GM12878 (cell line): ENCODE results near the gene GPC5. TPM values are rescaled to one million over a fixed set of nuclear protein-coding genes. Genes with fewer than 3 reads are reported as not detected.

Source experiments
- ATAC-seq: fragments of 200-7000 bp; cut with Tn5 transposase; 3 replicates; pipeline ENCODE4 v1.9.1; 2020; ENCODE audit warnings: mild to moderate bottlenecking, moderate library complexity
- BruUV-seq: library from RNA; stranded (reverse); fragments of 400-500 nt; replicated peaks from 2 replicates; lab custom pipeline; 2021; lab: Mats Ljungman, UMichigan
- CTCF ChIA-PET: fragments of 300-600 bp; sonication (Branson Sonifier 250); formaldehyde crosslinking; extraction: SDS; loops from one replicate; lab custom pipeline; 2021; ENCODE audit warnings: inconsistent platforms; lab: Yijun Ruan, JAX
- POLR2A ChIA-PET: fragments of 350-600 bp; formaldehyde crosslinking; extraction: SDS; loops from one replicate; lab custom pipeline; 2021; ENCODE audit warnings: inconsistent platforms; lab: Charles Lee
- RAD21 ChIA-PET: fragments of 300-600 bp; sonication (Branson Sonifier 250); formaldehyde crosslinking; loops from one replicate; lab custom pipeline; 2023; ENCODE audit warnings: antibody characterized with exemption; ENCODE audit not compliant: unreplicated experiment; lab: Charles Lee
- SMC1A ChIA-PET: fragments of 300-600 bp; sonication (Branson Sonifier 250); formaldehyde crosslinking; loops from one replicate; lab custom pipeline; 2023; ENCODE audit not compliant: unreplicated experiment, uncharacterized antibody; lab: Charles Lee
- DNase-seq: peaks from one replicate; pipeline ENCODE4 v3.0.0-alpha.2; 2011; ENCODE audit warnings: low read depth, low spot score
- FAIRE-seq: peaks from 3 replicates; lab custom pipeline; 2011; peaks lifted over from hg19 to GRCh38; lab: Jason Lieb, UNC
- H2AFZ ChIP-seq: 2 replicates; pipeline ENCODE4 v1.6.0; 2011; ENCODE audit warnings: low read depth, low read length, control low read depth; ENCODE audit not compliant: control insufficient read depth
- H3K27ac ChIP-seq: 2 replicates; pipeline ENCODE4 v1.5.1; 2011; ENCODE audit warnings: control low read depth; ENCODE audit not compliant: control insufficient read depth, insufficient read depth
- H3K27me3 ChIP-seq, 2 experiments: replicated peaks in 1 of 2; 2 replicates each; pipeline versions ENCODE4 v1.6.0 to v1.6.1; 2011; ENCODE audit warnings: low read length in 1 of 2; ENCODE audit not compliant: control insufficient read depth in 2 of 2, insufficient read depth in 2 of 2
- H3K36me3 ChIP-seq, 2 experiments: 2 replicates each; pipeline ENCODE4 v1.5.1; 2011; ENCODE audit warnings: low read length in 1 of 2; ENCODE audit not compliant: control insufficient read depth in 2 of 2, insufficient read depth in 2 of 2
- H3K4me1 ChIP-seq: 2 replicates; pipeline ENCODE4 v1.6.1; 2011; ENCODE audit warnings: mild to moderate bottlenecking, low read length, moderate library complexity, mixed read lengths; ENCODE audit not compliant: control insufficient read depth, insufficient read depth
- H3K4me2 ChIP-seq: 2 replicates; pipeline ENCODE4 v1.6.0; 2011; ENCODE audit warnings: control low read depth; ENCODE audit not compliant: control insufficient read depth, insufficient read depth
- H3K4me3 ChIP-seq: fragments of 200-600 bp; sonication (generic); 2 replicates; pipeline ENCODE4 v1.5.1; 2016
- H3K79me2 ChIP-seq: 2 replicates; pipeline ENCODE4 v1.6.0; 2011; ENCODE audit warnings: low read length; ENCODE audit not compliant: control insufficient read depth, insufficient read depth
- H3K9ac ChIP-seq: 2 replicates; pipeline ENCODE4 v1.8.0; 2011; ENCODE audit warnings: low read length, control low read depth, mixed read lengths; ENCODE audit not compliant: control insufficient read depth, insufficient read depth
- H3K9me3 ChIP-seq: replicated peaks from 3 replicates; pipeline ENCODE4 v1.5.1; 2011; ENCODE audit warnings: mild to moderate bottlenecking, low read length; ENCODE audit not compliant: control insufficient read depth, insufficient read depth
- H4K20me1 ChIP-seq: 2 replicates; pipeline ENCODE4 v1.6.0; 2011; ENCODE audit not compliant: control insufficient read depth, insufficient read depth
- ASH2L ChIP-seq: fragments of 300-600, 200-600 bp; sonication (generic); IDR thresholded peaks from 2 replicates; pipeline ENCODE4 v1.6.1; 2017; ENCODE audit warnings: low read depth, mild to moderate bottlenecking, borderline replicate concordance
- BACH1 ChIP-seq: fragments of 450-650 bp; IDR thresholded peaks from 2 replicates; pipeline ENCODE4 v1.6.1; 2017; ENCODE audit warnings: mild to moderate bottlenecking, borderline replicate concordance
- BCLAF1 ChIP-seq: fragments of 450-650 bp; IDR thresholded peaks from 2 replicates; pipeline ENCODE4 v1.6.1; 2017; ENCODE audit warnings: antibody characterized with exemption, mild to moderate bottlenecking, moderate library complexity
- CTCF ChIP-seq, 3 experiments: IDR thresholded peaks in 2 of 3; conservative IDR thresholded peaks in 1 of 3; 2 replicates each; pipeline ENCODE4 v1.5.1; 2011; ENCODE audit warnings: low read depth in 3 of 3, low read length in 3 of 3, mild to moderate bottlenecking in 3 of 3, control low read depth in 2 of 3, moderate library complexity in 2 of 3, inconsistent platforms in 1 of 3, mixed read lengths in 1 of 3; ENCODE audit not compliant: control insufficient read depth in 2 of 3, insufficient read depth in 1 of 3; ENCODE audit errors: extremely low read depth in 1 of 3
- JUND ChIP-seq: IDR thresholded peaks from 2 replicates; pipeline ENCODE4 v1.6.1; 2012; ENCODE audit warnings: low read depth, mild to moderate bottlenecking, low read length, improper control_type of control experiment, moderate library complexity
- PKNOX1 ChIP-seq: fragments of 450-650 bp; IDR thresholded peaks from 2 replicates; pipeline ENCODE4 v1.6.1; 2016; ENCODE audit warnings: mild to moderate bottlenecking
- RELB ChIP-seq: fragments of 450-650 bp; IDR thresholded peaks from 2 replicates; pipeline ENCODE4 v1.6.1; 2017; ENCODE audit warnings: low read depth, mild to moderate bottlenecking, moderate library complexity
- SUPT20H ChIP-seq: IDR thresholded peaks from 2 replicates; pipeline ENCODE4 v1.6.1; 2011; ENCODE audit warnings: low read depth, mild to moderate bottlenecking, low read length, moderate library complexity, borderline replicate concordance; ENCODE audit not compliant: control insufficient read depth
- TCF7 ChIP-seq: IDR thresholded peaks from 2 replicates; pipeline ENCODE4 v1.6.1; 2014; ENCODE audit warnings: antibody characterized with exemption, borderline replicate concordance
- ZBTB11 ChIP-seq: fragments of 450-650 bp; formaldehyde crosslinking; IDR thresholded peaks from 2 replicates; pipeline ENCODE4 v1.5.0; 2022; ENCODE audit warnings: mild to moderate bottlenecking, missing genetic modification characterization
- WGBS: methylation state at CpG from one replicate; pipeline ENCODE4 v1.1.6; 2016; ENCODE audit warnings: low lambda C conversion rate; ENCODE audit not compliant: insufficient replicate concordance, insufficient coverage; ENCODE audit errors: missing lambda C conversion rate; 5-methylcytosine and 5-hydroxymethylcytosine counted together
- in situ Hi-C: fragments of 300-500 bp; cut with MboI; formaldehyde crosslinking; loops from 9 replicates; pipeline ENCODE4 v1.14.3; 2018; ENCODE audit warnings: mixed read lengths
- intact Hi-C: fragments of 100-400 bp; cut with micrococcal nuclease; formaldehyde crosslinking; loops from one replicate; pipeline ENCODE4 v1.14.2; 2022; ENCODE audit not compliant: unreplicated experiment
- polyA plus RNA-seq, 11 experiments: library from polyadenylated mRNA; depleted of rRNA in 4 of 11; unstranded in 6 of 11; stranded (reverse) in 5 of 11; fragments of >200 nt; fragmentation: Nextera tagmentation in 4 of 11; fragmentation: Illumina TruSeq in 1 of 11; extraction: Ambion mirVana in 4 of 11; extraction: Trizol in 1 of 11; gene quantifications; 1 replicate in 1 of 11; 2 replicates in 10 of 11; pipeline versions ENCODE4 v1.2.1 to v1.2.3, GENCODE V29; 2011 to 2016; ENCODE audit warnings: inconsistent platforms in 2 of 11, missing spikeins in 2 of 11, low read depth in 1 of 11
- total RNA-seq, 4 experiments: library from RNA; depleted of rRNA in 3 of 4; stranded (reverse); fragments of >200 nt in 3 of 4; fragmentation: Illumina TruSeq in 1 of 4; extraction: Trizol in 1 of 4; gene quantifications; 2 replicates each; pipeline versions ENCODE4 v1.2.1 to v1.2.3, GENCODE V29; 2013 to 2021

Gene GPC5
- total and polyA plus RNA-seq, 10 of the 15 experiments (the other 5 are each of a cell fraction or from before 2014, with no cell fraction given), result 0.05 to 0.87 (median 0.44) TPM; not detected in 1

GRCh38 chr13:92734068-92734467 lies 1335.6 kb downstream of the GPC5 start:
- Histone ChIP-seq H3K27ac (no peak overlapping the region), H3K9ac (no peak overlapping the region), H3K4me1 (no peaks in the 10 kb centered on the region), H3K4me2 (no peak overlapping the region), H3K79me2 (no peaks in the 10 kb centered on the region), H3K36me3 (no peaks in the 10 kb centered on the region), H3K9me3 (no peaks in the 10 kb centered on the region), H3K27me3 (no peaks in the 10 kb centered on the region), H3K4me3 (no peak overlapping the region), H4K20me1 (no peaks in the 10 kb centered on the region), H2AFZ (no peak overlapping the region)
- ChIA-PET RAD21 (no interaction called here), SMC1A (no interaction called here), POLR2A (no interaction called here), CTCF (no interaction called here)
- in situ Hi-C loops (no loop called here), intact Hi-C loops (no loop called here)
- WGBS, result 28% methylated on average over 1 of the region's 1 CpG
- FAIRE-seq, result no peak
- no peak for ATAC-seq
- BruUV-seq, result no TSS peak
- no peak for DNase-seq
- TF ChIP-seq JUND (no peak), PKNOX1 (no peak), RELB (no peak), BACH1 (no peak), CTCF (IDR thresholded peaks at IDR 0.05 in 2 of 3, conservative IDR thresholded peaks at IDR 0.05 in 1 of 3; ENCODE audit: control insufficient read depth in 2 of 3, extremely low read depth in 1 of 3, insufficient read depth in 1 of 3, low read depth in 3 of 3, low read length in 3 of 3) (no peak), SUPT20H (no peak), BCLAF1 (no peak), ASH2L (no peak), TCF7 (no peak), ZBTB11 (CRISPR knock-in tag) (no peak)
